Measurements from ENCODE around the gene MOB3B.

The MOB3B gene

DNA sequence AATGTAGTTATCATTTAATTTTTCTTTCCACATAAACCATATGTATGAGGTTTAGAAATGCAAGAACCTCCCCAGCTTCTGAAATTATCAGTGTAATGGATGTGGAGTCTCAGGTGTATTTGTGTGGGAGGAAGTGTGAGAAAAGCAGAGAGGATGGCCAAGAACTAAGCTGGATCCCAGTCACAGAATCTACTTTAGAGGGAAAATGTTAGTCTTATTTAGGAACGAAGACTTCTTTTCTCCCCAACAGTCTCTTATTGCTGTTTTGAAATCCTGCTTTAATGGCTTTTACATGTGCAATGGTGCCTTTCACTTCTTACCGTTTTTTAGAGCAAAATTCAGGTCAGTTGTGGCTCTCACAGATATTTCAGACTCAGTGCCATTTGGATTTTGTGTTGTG lies 235.6 kb downstream of the MOB3B start:
- Histone ChIP-seq H3K36me3 (ENCODE audit: control insufficient read depth, insufficient read depth, low read length) (no peaks in the 10 kb centered on the region), H3K4me1 (ENCODE audit: control insufficient read depth, insufficient read depth, low read length) (no peaks in the 10 kb centered on the region), H3K9me3 (ENCODE audit: control insufficient read depth, insufficient read depth, low read length) (no peaks in the 10 kb centered on the region), H3K4me3 (ENCODE audit: low read length) (no peak overlapping the region), H3K27ac (ENCODE audit: low read length) (no peak overlapping the region), H3K27me3 (ENCODE audit: control insufficient read depth, insufficient read depth, low read length) (no peaks in the 10 kb centered on the region)
- no CpG with 5 or more reads among the region's 2 CpGs for WGBS (ENCODE audit: insufficient coverage, insufficient read length)
- DNase-seq (ENCODE audit: low read depth, low spot score): no peak

DNA sequence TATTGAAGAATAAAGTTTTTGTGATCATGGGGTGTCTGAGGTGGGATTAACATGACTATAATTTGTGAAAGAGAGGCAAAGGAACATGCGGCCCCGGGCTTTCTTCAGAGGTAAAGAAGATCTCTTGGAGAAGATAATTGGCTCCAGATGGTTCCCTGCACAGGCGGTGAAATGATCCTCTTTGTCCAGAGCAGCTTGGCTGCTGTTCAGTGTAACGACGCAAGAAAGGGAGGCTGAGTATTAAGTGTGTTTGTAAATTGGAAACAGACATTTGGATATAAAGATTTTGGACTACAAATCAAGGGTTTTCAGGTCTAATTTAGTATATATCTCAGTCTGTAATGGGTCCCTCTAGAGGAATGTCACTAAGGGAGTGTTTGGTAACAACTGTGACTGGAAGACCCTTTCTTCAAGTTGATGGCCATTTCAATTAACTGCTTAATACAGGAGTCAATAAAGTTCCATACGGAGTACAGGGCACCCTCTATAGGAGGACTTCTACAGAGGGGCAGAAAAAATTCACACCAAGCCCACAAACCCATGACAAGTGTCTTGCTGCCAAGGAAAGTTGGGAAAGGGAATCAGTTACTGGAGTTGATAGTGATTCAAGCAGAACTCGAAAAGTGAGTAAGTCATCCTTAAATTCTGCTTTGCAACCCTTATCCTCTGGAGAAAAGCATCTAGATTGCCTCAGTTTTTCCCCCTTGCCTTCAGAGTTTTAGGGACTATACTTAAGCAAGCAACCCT lies 236.8 kb downstream of the MOB3B start:
- no peaks in the 10 kb centered on the region for H3K36me3 ChIP-seq (ENCODE audit: control insufficient read depth, insufficient read depth, low read length)
- H3K4me1 ChIP-seq (ENCODE audit: control insufficient read depth, insufficient read depth, low read length): no peaks in the 10 kb centered on the region
- no peak for DNase-seq (ENCODE audit: low read depth, low spot score)
- no CpG with 5 or more reads among the region's 7 CpGs for WGBS (ENCODE audit: insufficient coverage, insufficient read length)
- no peaks in the 10 kb centered on the region for H3K27me3 ChIP-seq (ENCODE audit: control insufficient read depth, insufficient read depth, low read length)
- no peaks in the 10 kb centered on the region for H3K9me3 ChIP-seq (ENCODE audit: control insufficient read depth, insufficient read depth, low read length)
- H3K27ac ChIP-seq (ENCODE audit: low read length): no peak overlapping the region
- no peak overlapping the region for H3K4me3 ChIP-seq (ENCODE audit: low read length)

DNA sequence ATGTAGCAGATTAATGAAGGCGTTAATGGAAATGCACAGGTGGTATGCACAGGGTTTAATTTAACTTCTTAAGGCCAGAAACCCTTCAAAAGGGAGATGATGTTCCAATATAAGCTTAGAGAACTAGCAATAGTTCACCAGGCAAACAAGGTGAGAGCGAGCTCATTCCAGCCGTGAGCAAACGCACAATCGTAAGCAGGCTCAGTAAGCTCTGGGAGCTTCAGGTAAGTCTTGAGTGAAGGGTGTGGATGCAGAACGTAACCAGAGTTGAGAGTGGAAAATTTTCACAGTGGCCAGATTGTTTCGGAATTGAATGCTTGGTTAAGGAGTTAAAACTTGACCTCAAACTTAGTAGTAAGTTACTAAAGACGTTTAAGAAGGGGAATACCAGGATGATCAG lies 238.3 kb downstream of the MOB3B start:
- H3K4me1 ChIP-seq (ENCODE audit: control insufficient read depth, insufficient read depth, low read length): no peaks in the 10 kb centered on the region
- H3K9me3 ChIP-seq (ENCODE audit: control insufficient read depth, insufficient read depth, low read length): no peaks in the 10 kb centered on the region
- WGBS (ENCODE audit: insufficient coverage, insufficient read length): no CpG with 5 or more reads among the region's 8 CpGs
- no peaks in the 10 kb centered on the region for H3K27me3 ChIP-seq (ENCODE audit: control insufficient read depth, insufficient read depth, low read length)
- H3K36me3 ChIP-seq (ENCODE audit: control insufficient read depth, insufficient read depth, low read length): no peaks in the 10 kb centered on the region
- no peak overlapping the region for H3K27ac ChIP-seq (ENCODE audit: low read length)
- H3K4me3 ChIP-seq (ENCODE audit: low read length): no peak overlapping the region
- no peak for DNase-seq (ENCODE audit: low read depth, low spot score)

DNA sequence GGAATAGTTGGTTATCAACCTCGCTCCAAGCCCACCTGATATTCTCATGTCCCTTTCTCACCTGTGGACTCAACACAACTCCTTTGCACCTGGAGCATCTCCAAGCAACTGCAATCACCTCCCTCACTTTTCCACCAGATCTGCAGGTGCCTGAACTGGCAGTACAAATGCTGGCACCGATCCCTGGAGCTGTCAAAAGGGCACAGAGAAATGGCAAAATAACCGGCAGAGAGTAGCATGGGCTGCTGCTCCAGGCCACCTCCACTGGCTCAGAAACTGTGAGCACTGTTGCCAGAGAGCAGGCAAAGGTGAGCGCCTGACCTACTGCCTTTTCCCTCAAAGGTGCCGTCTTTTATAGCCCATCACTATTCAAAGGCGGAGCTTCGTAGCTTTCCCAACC lies 247.3 kb downstream of the MOB3B start:
- no CpG with 5 or more reads among the region's 7 CpGs for WGBS (ENCODE audit: insufficient coverage, insufficient read length)

DNA sequence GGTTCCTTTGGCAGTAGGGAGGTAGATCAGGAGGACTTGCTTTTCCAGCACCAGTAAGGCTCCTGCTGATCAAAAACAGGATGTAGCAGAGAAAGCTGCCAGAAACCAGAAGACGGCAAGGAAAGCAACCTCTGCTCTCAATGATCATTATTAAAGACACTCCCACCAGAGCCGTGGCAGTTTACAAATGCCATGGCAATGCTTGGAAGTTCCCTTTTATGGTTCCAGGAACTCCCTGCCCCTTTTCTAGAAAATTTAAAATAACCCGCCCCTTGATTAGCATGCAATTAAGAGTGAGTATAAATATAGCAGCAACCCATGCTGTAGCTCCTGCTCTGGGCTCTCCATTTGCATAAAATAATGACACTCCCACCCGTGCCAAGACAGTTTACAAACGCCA lies 248.8 kb downstream of the MOB3B start:
- WGBS (ENCODE audit: insufficient coverage, insufficient read length): no CpG with 5 or more reads among the region's 5 CpGs
- no peaks in the 10 kb centered on the region for H3K9me3 ChIP-seq (ENCODE audit: control insufficient read depth, insufficient read depth, low read length)
- no peaks in the 10 kb centered on the region for H3K36me3 ChIP-seq (ENCODE audit: control insufficient read depth, insufficient read depth, low read length)
- H3K4me1 ChIP-seq (ENCODE audit: control insufficient read depth, insufficient read depth, low read length): no peaks in the 10 kb centered on the region
- H3K27me3 ChIP-seq (ENCODE audit: control insufficient read depth, insufficient read depth, low read length): no peaks in the 10 kb centered on the region
- no peak overlapping the region for H3K27ac ChIP-seq (ENCODE audit: low read length)
- no peak overlapping the region for H3K4me3 ChIP-seq (ENCODE audit: low read length)
- DNase-seq (ENCODE audit: low read depth, low spot score): no peak

More for the DNA sequence above, 247.3 kb downstream of the MOB3B start:
- Histone ChIP-seq H3K9me3 (ENCODE audit: control insufficient read depth, insufficient read depth, low read length) (no peaks in the 10 kb centered on the region), H3K27ac (ENCODE audit: low read length) (no peak overlapping the region), H3K27me3 (ENCODE audit: control insufficient read depth, insufficient read depth, low read length) (no peaks in the 10 kb centered on the region), H3K36me3 (ENCODE audit: control insufficient read depth, insufficient read depth, low read length) (no peaks in the 10 kb centered on the region), H3K4me1 (ENCODE audit: control insufficient read depth, insufficient read depth, low read length) (no peaks in the 10 kb centered on the region), H3K4me3 (ENCODE audit: low read length) (no peak overlapping the region)
- no peak for DNase-seq (ENCODE audit: low read depth, low spot score)

DNA sequence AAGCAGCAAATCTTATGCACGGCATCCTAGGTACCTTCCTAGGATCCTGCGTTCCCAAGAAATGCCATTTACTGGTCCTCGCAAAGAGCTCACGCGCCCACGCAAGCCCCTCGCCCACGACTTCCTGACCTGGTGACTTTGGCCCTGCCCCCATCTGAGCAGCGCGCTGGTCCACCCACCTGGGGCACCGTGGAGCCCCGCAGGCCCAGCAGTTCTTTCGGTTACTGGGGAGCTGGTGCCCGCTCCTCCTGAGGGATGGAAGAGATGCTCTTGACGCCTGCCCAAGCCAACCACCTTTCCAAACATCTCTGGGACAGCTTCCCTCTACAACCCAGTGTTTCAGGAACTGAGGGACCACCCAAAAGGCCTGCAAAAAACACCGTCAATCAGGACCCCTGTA lies 249.4 kb downstream of the MOB3B start:
- no peaks in the 10 kb centered on the region for H3K4me1 ChIP-seq (ENCODE audit: control insufficient read depth, insufficient read depth, low read length)
- no peaks in the 10 kb centered on the region for H3K9me3 ChIP-seq (ENCODE audit: control insufficient read depth, insufficient read depth, low read length)
- H3K4me3 ChIP-seq (ENCODE audit: low read length): no peak overlapping the region
- H3K27me3 ChIP-seq (ENCODE audit: control insufficient read depth, insufficient read depth, low read length): no peaks in the 10 kb centered on the region
- no CpG with 5 or more reads among the region's 16 CpGs for WGBS (ENCODE audit: insufficient coverage, insufficient read length)
- H3K36me3 ChIP-seq (ENCODE audit: control insufficient read depth, insufficient read depth, low read length): no peaks in the 10 kb centered on the region
- DNase-seq (ENCODE audit: low read depth, low spot score): no peak
- H3K27ac ChIP-seq (ENCODE audit: low read length): no peak overlapping the region

DNA sequence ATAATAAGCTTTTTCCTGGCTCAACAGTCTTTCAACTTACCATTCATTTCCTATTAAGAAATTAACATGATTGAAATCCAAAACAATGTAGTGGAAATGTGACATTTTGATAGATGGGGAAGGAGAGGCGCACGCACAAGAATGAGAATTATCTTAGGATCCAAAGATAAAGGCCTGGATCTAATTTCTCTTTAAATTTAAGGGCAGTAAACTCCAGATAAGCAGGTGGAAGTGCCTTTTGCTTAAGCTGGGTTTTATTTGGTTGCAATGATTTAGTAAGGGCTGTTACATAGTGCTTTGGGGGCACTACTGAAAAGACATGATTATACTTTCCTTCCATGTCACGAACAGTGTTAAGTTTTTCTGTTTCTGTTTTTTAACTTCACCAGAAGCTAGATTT lies 250.0 kb downstream of the MOB3B start:
- no peaks in the 10 kb centered on the region for H3K27me3 ChIP-seq (ENCODE audit: control insufficient read depth, insufficient read depth, low read length)
- H3K4me1 ChIP-seq (ENCODE audit: control insufficient read depth, insufficient read depth, low read length): no peaks in the 10 kb centered on the region
- H3K27ac ChIP-seq (ENCODE audit: low read length): no peak overlapping the region
- no peaks in the 10 kb centered on the region for H3K36me3 ChIP-seq (ENCODE audit: control insufficient read depth, insufficient read depth, low read length)
- no peak for DNase-seq (ENCODE audit: low read depth, low spot score)
- H3K4me3 ChIP-seq (ENCODE audit: low read length): no peak overlapping the region
- no CpG with 5 or more reads among the region's 3 CpGs for WGBS (ENCODE audit: insufficient coverage, insufficient read length)
- no peaks in the 10 kb centered on the region for H3K9me3 ChIP-seq (ENCODE audit: control insufficient read depth, insufficient read depth, low read length)

DNA sequence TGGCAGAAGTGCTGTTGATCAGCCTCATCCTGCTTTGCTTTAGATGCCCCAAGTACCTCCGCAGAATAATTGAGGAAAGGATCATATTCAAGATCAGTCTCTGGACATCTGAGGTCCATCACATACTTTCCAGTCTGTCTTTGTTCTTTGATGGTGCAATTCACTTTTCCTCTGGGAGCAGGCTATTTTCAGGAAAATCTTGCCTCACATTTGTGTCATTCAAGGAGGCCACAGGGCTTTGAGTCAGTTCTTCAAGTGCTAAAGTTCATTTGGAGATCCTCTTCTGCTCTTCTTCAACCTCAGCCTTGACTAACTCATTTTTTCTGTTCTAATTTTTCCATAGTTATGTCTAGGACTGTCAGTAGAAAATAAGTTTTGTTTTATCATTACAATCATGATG lies 251.2 kb downstream of the MOB3B start:
- H3K27ac ChIP-seq (ENCODE audit: low read length): no peak overlapping the region
- H3K27me3 ChIP-seq (ENCODE audit: control insufficient read depth, insufficient read depth, low read length): no peaks in the 10 kb centered on the region
- WGBS (ENCODE audit: insufficient coverage, insufficient read length): no CpG with 5 or more reads among the region's 1 CpG
- H3K36me3 ChIP-seq (ENCODE audit: control insufficient read depth, insufficient read depth, low read length): no peaks in the 10 kb centered on the region
- no peak for DNase-seq (ENCODE audit: low read depth, low spot score)
- H3K4me1 ChIP-seq (ENCODE audit: control insufficient read depth, insufficient read depth, low read length): no peaks in the 10 kb centered on the region
- no peak overlapping the region for H3K4me3 ChIP-seq (ENCODE audit: low read length)
- no peaks in the 10 kb centered on the region for H3K9me3 ChIP-seq (ENCODE audit: control insufficient read depth, insufficient read depth, low read length)

DNA sequence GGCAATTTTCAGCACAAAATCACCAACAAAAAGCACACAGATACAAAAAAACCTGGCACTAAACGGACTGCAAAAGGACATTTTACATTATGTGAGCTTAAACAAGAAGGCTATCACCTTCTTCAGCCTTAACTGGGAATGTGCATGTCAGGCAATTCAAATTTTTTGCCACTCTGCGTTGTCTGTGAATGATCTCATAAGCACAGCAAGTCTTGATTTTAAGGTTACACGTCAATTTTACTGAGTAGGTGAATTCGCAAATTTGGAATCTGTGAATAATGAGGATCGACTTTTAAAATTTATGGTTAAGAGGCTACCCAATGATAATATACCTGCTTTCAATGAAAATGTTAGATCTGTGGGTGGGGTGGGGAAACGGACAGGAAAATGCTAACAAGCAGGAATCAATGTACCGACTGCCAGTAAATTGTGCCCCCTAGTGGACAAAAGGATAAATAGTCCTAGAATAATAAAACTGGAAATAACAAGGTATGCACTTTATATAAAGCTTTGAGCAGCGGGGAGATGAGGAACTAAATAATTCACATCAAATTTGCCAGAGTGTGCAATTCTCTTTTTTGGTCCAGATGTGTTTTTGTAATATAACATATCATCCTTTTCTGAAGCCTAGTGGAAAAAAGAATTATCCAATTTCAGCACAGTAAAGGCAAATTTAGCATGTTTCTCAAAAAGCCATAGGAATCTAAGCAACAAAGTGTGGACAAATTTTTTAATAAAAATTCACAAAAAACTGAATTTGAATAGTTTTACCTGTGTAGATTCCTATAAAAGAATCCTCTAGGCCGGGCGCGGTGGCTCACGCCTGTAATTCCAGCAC lies 253.2 kb downstream of the MOB3B start:
- H3K4me1 ChIP-seq (ENCODE audit: control insufficient read depth, insufficient read depth, low read length): no peaks in the 10 kb centered on the region
- WGBS (ENCODE audit: insufficient coverage, insufficient read length): no CpG with 5 or more reads among the region's 12 CpGs
- H3K9me3 ChIP-seq (ENCODE audit: control insufficient read depth, insufficient read depth, low read length): no peaks in the 10 kb centered on the region
- no peak overlapping the region for H3K4me3 ChIP-seq (ENCODE audit: low read length)
- no peaks in the 10 kb centered on the region for H3K27me3 ChIP-seq (ENCODE audit: control insufficient read depth, insufficient read depth, low read length)
- H3K27ac ChIP-seq (ENCODE audit: low read length): no peak overlapping the region
- no peaks in the 10 kb centered on the region for H3K36me3 ChIP-seq (ENCODE audit: control insufficient read depth, insufficient read depth, low read length)
- DNase-seq (ENCODE audit: low read depth, low spot score): peak; percentile 20

Measured in iPS DF 6.9 (cell line).